SU-DHL-6 (cell line): ENCODE data around the gene LIX1L.

ENCODE experiments used
- H2AFZ ChIP-seq: fragments of 200-600 bp; sonication (generic); 2 replicates; pipeline ENCODE4 v1.6.1; 2014; ENCODE audit warnings: low read depth, mild to moderate bottlenecking, moderate library complexity, mixed read lengths, antibody characterized with exemption, low read length; ENCODE audit not compliant: severe bottlenecking
- H3F3A ChIP-seq: fragments of 200-600 bp; shearing (Covaris generic); 2 replicates; pipeline ENCODE4 v1.6.0; 2016; ENCODE audit warnings: antibody characterized with exemption, mild to moderate bottlenecking; ENCODE audit not compliant: insufficient read depth
- H3K27ac ChIP-seq: fragments of 200-600 bp; sonication (generic); 2 replicates; pipeline ENCODE4 v1.5.1; 2016; ENCODE audit warnings: low read depth, mild to moderate bottlenecking, low read length, moderate library complexity, mixed read lengths
- H3K27me3 ChIP-seq: fragments of 200-600 bp; sonication (generic), shearing (Covaris generic); 2 replicates; pipeline ENCODE4 v1.6.0; 2014; ENCODE audit warnings: mild to moderate bottlenecking, low read length
- H3K36me3 ChIP-seq: fragments of 200-600 bp; sonication (generic); 2 replicates; pipeline ENCODE4 v1.6.1; 2014; ENCODE audit warnings: mild to moderate bottlenecking, low read length, mixed read lengths
- H3K4me2 ChIP-seq: fragments of 300-600, 200-600 bp; shearing (Covaris generic), sonication (generic); 2 replicates; pipeline ENCODE4 v1.6.0; 2014; ENCODE audit warnings: low read length, low read depth, mild to moderate bottlenecking; ENCODE audit not compliant: poor library complexity, severe bottlenecking
- H3K4me3 ChIP-seq: fragments of 200-600 bp; sonication (generic); 2 replicates; pipeline ENCODE4 v1.5.1; 2014; ENCODE audit warnings: antibody characterized with exemption, low read length, mild to moderate bottlenecking, mixed read lengths; ENCODE audit not compliant: insufficient read depth, poor library complexity, severe bottlenecking
- H3K79me2 ChIP-seq: fragments of 200-600 bp; sonication (generic); 2 replicates; pipeline ENCODE4 v1.6.1; 2014; ENCODE audit warnings: mild to moderate bottlenecking, low read length, moderate library complexity; ENCODE audit not compliant: insufficient read depth
- H3K9ac ChIP-seq: fragments of 200-600 bp; sonication (generic); 2 replicates; pipeline ENCODE4 v1.7.0; 2014; ENCODE audit warnings: mild to moderate bottlenecking, low read length
- H3K9me2 ChIP-seq: fragments of 200-600 bp; sonication (generic); replicated peaks from 2 replicates; pipeline ENCODE4 v1.6.1; 2014; ENCODE audit warnings: low read length; ENCODE audit not compliant: insufficient read depth
- H3K9me3 ChIP-seq: fragments of 200-600 bp; sonication (generic); 2 replicates; pipeline ENCODE4 v1.6.1; 2014; ENCODE audit warnings: low read length, mixed read lengths; ENCODE audit not compliant: insufficient read depth
- H4K20me1 ChIP-seq: fragments of 200-600 bp; sonication (generic); 2 replicates; pipeline ENCODE4 v1.6.1; 2014; ENCODE audit warnings: low read depth, mild to moderate bottlenecking, antibody characterized with exemption, low read length, moderate library complexity, mixed read lengths
- CTCF ChIP-seq: fragments of 200-600 bp; sonication (generic); IDR thresholded peaks from one replicate; pipeline ENCODE4 v1.5.1; 2017; ENCODE audit warnings: antibody characterized with exemption, mild to moderate bottlenecking, low read length, moderate library complexity; ENCODE audit not compliant: insufficient read depth, poor library complexity, severe bottlenecking
- EZH2phosphoT487 ChIP-seq: fragments of 200-600 bp; sonication (generic), shearing (Covaris generic); conservative IDR thresholded peaks from 2 replicates; pipeline ENCODE4 v1.6.1; 2018; ENCODE audit warnings: mild to moderate bottlenecking, antibody characterized with exemption, low read length, moderate library complexity, mixed read lengths

LIX1L gene

DNA sequence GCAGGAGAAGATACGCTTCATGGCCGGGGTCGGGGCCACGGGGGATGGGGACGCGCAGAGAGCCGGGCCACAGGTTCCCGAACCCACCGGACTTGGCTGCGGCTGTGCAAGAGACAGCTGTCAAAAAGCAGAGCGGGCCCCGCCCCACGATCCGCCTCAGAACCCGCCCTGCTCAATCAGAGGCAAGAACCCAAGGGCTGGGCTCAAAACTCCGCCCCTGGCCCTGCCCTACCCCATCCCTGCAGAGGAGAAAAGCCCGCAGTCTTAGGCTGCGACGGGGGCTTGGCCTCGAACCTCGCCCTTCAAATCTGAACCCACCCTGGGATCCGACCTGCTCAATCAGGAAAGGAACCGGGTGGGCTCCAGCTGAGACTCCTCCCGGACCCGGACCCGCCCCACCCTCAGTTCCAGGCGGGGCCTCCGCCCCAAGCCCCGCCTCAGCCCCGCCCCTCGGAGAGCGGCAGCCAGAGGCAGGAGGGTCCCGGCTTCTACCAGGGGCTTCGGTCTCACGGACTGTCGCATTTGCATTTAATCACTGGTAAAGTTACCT lies 72.0 kb downstream of the LIX1L start, which contains the start of gene ANKRD35:
Gene ANKRD35, minus strand, starts transcription at position 129 of the 550 bp plus-strand sequence. Its CDS starts 108 bp downstream, at position 21.
- peak within 1 kb of the TSS; percentile 97 for H2AFZ ChIP-seq
- H4K20me1 ChIP-seq = no peaks in the 10 kb centered on the region
- no peaks in the 10 kb centered on the region for H3F3A ChIP-seq
- H3K9me2 ChIP-seq = no peaks in the 10 kb centered on the region
- peak within 1 kb of the TSS; percentile 77 for H3K4me2 ChIP-seq
- H3K9ac ChIP-seq = peak within 1 kb of the TSS; percentile 24; the same call in 1 of the 2 replicates
- H3K79me2 ChIP-seq = no peaks in the 10 kb centered on the region
- no peaks in the 10 kb centered on the region for H3K27me3 ChIP-seq
- peak within 1 kb of the TSS; percentile 83 for H3K4me3 ChIP-seq
- H3K9me3 ChIP-seq = no peaks in the 10 kb centered on the region
- H3K36me3 ChIP-seq = no peaks in the 10 kb centered on the region
- TF ChIP-seq CTCF = no peak
- no peak for TF ChIP-seq EZH2phosphoT487
- H3K27ac ChIP-seq = no peak within 1 kb of the TSS

DNA sequence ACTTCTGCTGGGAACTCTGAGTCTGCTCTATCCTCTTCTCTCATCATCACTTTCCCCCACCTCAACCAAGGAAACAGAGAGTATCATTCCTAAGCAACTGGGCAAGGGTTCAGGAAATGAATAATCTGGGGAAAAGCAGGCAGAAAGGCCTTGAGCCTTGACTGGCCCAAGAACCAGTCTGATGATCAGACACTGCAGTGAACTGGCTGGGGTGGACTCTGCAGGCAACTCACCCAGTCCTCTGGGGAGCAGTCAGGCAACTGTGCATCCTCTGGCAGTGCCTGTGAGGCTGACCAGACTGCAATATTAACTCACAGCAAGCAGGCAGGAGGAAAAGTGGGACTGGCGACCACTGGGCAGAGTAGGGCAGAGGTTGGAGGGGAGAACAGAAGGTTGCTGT lies 73.1 kb downstream of the LIX1L start:
- Histone ChIP-seq H2AFZ (no peak overlapping the region), H3K4me2 (no peak overlapping the region)

More for the DNA sequence above, 73.1 kb downstream of the LIX1L start:
- no peaks in the 10 kb centered on the region for H3F3A ChIP-seq
- no peaks in the 10 kb centered on the region for H3K9me2 ChIP-seq
- H3K36me3 ChIP-seq = no peaks in the 10 kb centered on the region
- no peak overlapping the region for H3K4me3 ChIP-seq
- H4K20me1 ChIP-seq = no peaks in the 10 kb centered on the region
- no peaks in the 10 kb centered on the region for H3K9me3 ChIP-seq
- H3K79me2 ChIP-seq = no peaks in the 10 kb centered on the region
- H3K27ac ChIP-seq = no peak overlapping the region
- no peaks in the 10 kb centered on the region for H3K27me3 ChIP-seq
- H3K9ac ChIP-seq = no peak overlapping the region
- TF ChIP-seq CTCF (no peak), EZH2phosphoT487 (no peak)
